Right forelimb (tissue), 1 donor: ENCODE data around the gene TM2D3.
A peak's percentile ranks its signal among the peaks of the same experiment; 100 is the strongest.
"Not testable (repeated sequence)": the region's sequence is repeated elsewhere in the genome, so short reads cannot be mapped to it uniquely, and the experiment has no call there.

ENCODE experiments used
- DNase-seq: peaks from one replicate; pipeline ENCODE4 v3.0.0-alpha.2; 2018

The TM2D3 gene

DNA sequence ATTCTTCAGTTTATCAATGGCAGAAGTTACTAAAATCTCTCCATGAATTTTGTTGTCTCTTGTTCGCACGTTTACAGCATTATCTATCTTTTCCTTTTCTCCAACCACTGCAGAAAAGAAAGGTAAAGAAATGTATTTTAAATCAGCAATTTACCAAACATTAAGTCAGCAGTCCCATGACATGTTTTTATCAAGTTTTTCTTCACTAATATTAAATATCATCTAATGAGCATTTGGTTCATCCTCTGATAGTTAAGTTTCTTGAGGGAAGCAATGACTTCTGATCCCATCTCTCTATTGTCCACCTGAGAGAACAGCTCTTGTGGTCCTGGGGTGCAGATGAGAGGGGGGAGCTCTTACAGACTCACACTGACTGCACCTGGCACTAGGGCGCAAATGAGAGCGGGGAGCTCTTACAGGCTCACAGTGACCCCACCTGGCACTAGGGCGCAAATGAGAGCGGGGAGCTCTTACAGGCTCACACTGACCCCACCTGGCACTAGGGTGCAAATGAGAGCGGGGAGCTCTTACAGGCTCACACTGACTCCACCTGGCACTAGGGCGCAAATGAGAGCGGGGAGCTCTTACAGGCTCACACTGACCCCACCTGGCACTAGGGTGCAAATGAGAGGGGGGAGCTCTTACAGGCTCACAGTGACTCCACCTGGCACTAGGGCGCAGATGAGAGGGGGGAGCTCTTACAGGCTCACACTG, 2.6 kb upstream of the TM2D3 start:
- DNase-seq = not testable (repeated sequence)

DNA sequence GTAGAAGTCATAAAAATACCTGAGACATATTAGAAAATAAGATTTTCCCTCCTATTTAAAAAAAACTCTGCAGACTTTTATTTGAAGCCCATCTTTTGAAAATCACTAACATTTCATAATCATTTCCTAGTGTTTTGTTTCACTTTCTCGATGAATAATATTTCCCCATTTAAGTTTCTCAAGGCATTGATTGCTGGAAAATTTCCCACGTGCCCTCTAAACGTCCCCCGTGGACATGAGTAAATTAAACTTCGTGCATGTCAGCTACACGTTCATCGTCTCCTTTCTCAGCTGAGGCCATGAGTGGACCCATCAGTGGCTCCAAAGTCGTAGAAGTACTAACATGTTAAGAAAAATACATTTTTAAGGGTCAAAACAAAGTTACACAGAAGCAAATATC, 2.0 kb upstream of the TM2D3 start:
- DNase-seq = no peak

DNA sequence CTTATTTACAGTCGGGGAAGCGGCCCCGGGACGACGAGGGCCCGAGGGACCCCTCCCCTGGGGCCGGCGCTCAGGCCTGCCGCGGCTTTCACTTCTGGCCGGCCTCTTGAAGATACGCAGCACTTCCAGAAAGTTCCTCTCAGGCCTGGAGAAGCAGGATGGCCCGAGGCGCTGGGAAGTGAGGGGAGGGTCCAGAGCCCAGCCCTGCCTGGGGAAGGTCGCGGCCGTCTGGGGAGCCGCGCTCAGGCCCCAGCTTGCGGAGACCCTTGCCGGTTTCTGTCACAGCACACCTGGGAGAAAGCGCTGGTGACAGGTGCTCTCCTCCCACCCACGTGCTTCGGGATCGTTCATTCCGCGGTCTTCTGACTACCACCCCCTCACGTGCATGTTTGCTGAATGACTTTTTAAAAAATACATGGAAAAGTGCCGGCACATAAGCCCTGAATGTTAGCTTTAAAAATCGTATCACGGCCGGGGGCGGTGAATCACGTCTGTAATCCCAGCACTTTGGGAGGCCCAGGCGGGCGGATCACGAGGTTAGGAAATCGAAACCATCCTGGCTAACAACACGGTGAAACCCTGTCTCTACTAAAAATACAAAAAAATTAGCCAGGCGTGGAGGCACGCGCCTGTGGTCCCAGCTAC, 727 bp upstream of the TM2D3 start:
- DNase-seq = no peak

DNA sequence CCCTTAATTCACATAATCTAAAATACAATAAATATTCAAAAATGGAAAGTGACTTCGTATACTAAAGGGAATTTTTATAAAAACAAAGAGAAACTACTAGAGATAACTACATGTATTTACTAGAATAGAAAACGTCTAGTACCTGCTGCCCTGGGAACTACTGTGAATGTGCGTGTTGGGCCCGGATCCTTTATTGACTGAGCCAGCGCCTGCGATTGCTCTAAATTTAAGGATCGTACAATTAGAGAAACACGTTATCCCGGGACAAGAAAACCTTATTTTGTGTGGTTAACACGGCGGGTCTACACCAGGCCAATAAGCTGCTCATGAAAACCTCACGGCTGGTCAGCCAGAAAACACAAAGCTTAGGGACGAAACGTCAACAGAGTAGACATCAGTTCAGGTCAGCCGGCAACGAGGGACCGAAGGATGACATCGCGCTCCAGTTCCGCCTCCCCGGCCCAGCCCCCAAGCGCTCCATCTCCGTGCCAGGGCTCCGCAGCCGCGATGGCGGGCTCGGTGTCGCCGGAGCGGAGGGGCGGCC, 555 bp downstream of the TM2D3 start:
- DNase-seq = no peak

DNA sequence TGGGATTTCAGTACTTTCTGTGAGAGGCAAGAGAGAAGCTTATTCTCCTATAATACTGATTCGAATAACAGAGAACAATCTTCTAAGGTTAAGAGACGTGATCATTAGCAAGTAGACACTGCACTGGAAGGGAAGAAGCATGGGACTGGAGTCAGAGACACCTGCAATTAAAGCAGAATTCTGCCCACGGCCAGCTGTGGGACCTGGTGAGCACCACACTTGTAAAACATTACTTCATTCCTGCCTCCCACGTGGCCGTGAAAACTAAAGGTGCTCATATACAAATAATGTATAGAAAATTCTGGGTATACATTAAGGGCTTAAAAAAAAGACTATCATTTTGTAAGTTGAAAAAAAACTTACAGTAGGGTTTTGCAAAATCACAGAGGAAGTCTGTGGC, 2.0 kb downstream of the TM2D3 start:
- no peak for DNase-seq

DNA sequence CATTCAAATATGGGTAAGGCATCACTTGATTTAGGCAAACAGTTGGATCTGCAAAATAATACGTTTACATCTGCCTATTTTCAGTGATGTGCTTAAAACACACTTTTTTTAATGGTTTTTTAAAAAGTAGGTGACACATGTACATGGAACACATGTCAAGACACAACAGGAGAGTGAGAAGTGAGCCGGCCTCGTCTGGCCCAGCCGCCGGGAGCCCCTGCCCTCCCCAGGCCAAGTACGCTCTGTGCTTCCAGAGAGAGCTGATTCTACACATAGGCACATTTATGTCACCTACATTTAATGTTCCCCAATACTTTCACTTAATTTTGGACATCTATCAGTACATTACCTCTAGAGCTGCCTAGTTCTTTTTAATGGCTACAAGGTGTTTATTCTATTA, 3.8 kb downstream of the TM2D3 start:
- DNase-seq = no peak

DNA sequence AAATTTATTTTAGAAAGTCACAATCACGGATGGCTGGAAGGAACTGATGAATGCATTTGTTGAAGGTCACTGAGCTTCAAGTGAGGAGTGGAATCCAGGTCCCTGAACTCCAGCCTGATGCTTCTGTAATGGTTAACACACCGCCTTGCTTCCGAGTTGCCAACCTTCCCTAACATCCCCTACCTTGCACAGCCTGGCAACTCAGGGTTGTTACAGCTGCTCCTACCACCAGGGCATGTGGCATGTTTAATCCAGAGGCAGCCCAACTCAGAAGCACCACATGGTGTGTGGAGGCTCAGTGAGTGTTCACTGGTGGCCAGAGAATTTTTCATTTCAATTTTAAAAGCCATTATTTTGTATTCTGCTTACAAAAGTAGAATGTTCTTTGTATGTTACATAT, 4.9 kb downstream of the TM2D3 start:
- no peak for DNase-seq

DNA sequence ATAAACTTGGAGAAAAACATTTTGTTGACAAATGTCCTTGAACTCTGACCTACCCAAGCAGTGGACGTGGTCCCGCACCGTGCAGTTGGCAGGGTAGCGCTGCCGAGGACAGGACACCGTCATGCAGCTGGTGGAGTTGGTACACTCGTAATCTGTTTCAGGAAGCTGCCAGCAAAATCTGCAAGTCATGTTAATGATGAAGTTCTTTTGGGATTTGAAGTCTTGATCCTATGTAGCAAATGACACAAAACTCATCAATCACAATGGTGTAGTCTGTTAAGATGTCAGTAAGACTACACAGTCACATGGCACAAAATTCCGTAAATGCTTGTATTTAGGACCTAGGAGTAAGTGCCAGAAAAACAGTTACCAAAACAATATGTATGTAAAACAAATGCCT, 5.5 kb downstream of the TM2D3 start:
- DNase-seq = no peak

DNA sequence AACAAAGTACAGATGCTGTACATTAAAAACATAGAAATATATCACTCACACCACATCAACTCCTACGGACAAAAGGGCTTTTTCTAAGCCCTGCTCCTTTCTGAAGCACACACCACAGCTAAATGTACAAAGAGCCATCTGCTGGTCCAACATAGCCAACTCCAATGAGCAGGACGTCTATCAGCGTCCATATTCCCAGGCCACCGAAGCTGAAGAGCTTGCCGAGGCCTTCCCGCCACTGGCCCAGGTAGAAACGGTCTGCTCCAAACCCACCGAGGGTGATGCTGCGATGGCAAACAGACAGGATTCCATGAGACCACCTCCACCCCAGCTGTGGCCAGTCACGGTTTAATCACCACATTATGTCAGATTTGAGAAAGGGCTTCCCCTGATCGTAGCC, 9.8 kb downstream of the TM2D3 start:
- DNase-seq = no peak

DNA sequence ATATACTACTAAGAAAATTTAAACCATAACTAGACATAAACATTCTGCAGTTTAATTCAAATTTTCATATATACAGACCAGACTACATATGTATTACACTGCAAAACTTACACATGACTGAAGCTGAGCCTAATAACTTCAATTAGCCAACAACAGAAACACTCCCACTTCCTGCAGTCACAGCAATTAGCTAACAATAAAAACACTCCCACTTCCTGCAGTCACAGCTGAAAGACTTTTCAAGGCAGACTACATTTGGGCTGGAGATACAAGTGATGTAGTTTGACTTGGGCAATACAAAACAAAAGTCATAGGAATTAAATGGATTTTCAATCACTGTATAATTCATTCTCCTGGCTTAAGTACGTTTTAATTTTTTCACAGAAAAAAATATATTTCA, 10.3 kb downstream of the TM2D3 start:
- DNase-seq = no peak

DNA sequence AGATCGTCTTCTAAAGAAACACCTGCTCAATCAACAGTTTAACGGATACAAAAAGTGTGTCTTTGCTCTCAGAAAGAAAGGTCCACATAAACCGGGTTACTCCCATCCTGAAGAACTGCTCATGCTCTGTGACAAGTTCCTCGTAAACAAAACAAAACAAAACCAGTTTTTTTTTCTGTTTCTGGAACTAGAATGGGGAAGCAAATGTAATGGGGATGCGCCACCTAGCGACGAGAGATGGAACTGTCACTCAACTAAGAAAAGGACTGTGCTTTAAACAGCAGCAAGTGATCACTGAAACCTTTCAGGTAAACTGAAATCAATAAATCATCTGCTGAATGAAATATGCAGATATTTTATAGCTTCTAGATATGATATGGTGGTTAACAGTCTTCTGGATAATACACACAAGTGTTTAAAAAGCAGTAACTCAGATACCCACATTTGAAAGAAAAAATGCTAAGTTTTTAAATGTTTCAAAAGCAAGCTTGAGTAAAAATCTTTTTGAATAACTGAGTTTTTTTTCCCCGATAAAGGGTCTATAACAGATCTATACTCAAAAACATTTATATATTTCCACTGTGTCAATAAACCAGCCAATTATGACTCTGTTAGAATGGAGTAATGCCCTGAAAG, 10.9 kb downstream of the TM2D3 start:
- peak; percentile 85 for DNase-seq

DNA sequence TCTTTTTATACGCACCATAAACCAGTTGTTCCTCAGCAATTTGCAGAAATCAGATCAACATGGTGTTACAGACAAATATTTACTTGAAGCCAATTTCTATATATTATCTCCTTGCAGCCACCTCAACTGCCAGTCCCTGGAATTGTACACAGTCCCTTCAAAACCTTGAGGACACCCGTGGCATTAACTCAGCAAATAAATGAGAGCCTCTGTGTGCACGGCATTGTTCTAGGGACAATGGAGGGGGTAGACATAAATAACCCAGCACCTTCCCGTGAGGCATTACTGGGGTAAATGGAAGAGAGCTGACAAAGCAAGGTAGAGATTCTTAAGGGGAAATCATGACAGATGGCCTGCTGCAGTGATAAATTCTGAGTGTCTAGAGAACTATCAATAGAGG, 12.5 kb downstream of the TM2D3 start:
- no peak for DNase-seq

DNA sequence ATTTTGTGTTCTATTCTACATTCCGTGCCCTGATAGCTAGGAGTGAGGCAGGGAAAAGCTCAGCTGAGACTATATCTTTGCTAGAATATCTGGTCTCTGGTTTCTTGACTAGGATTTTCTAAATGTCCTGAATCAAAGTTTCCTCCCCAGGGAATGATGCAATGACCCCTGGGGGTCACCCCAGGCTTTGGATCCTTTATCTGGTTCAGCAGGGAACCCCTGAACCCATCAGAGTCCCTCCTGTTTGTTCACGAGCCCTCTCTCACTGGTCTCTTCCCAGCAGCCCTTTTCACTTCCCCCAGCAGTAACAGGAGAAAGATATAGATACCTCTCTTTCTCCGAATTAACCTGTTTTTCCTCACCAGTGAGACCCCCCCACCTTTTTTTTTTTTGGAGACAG, 14.3 kb downstream of the TM2D3 start:
- DNase-seq = no peak

DNA sequence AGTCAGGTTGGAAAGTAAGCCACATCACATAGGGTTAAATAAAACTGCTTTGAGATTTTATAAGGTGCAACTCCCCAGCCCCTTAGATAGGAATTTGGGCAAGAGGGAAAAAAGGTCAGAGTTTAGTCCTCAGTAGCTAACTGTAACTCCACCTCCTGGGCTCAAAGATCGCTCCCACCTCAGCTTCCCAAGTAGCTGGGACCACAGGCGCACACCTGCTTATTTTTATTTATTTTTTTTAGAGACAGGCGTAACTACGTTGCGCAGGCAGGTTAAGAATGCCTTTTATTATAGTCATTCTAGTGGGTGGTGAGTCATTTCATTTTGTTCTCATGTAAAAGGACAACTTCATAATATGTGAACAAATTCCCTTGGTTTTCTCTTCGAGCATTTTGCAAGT, 14.7 kb downstream of the TM2D3 start:
- DNase-seq = no peak

DNA sequence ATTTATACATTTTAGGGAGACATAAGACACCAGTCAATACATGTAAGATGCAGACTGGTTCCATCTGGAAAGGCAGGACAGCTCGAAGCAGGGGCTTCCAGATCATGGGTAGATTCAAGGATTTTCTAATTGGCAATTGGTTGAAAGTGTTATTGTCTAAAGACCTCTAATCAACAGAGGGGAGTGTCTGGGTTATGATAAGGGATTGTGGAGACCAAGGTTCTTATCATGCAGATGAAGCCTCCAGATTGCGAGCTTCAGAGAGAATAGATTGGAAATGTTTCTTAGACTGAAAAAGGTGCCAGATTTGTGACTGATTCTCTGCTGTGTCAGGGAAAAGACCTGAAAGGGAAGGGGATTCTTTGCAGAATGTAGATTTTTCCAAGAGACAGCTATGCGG, 15.1 kb downstream of the TM2D3 start:
- no peak for DNase-seq

DNA sequence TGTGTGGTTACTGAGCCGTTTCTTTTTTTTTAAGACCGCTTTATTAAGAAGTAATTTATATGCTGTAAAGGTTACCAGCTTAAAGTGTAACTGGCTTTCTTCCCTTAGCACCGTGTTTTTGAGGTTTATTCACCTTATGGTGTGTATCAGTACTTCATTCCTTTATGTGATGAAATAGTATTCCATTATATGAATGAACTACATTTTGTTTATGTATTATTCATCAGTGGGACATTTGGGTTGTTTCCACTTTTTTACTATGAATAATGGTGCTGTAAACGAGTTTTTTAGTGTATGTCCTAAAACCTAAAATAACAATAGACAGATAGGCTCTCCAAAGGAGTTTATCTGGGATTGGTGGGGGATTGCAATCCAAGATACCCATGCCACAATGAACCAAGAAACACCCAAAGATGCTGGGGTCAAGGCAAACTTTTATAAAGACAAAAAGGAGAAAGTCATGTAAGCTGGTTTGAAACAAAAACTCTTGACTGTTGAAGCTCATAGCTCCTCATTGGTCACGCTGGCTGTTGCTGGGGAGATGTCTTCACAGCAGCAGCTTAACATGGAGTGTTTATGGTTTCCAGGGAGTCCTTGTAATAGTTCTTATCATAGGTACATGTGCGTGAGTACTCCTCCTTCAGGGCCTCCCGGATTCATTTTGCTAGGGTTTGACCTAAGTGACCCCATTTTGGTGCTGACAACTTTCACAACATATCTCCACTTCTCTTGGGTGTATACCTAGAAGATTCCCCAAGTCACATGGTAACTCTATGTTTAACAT, 16.0 kb downstream of the TM2D3 start:
- no peak for DNase-seq

DNA sequence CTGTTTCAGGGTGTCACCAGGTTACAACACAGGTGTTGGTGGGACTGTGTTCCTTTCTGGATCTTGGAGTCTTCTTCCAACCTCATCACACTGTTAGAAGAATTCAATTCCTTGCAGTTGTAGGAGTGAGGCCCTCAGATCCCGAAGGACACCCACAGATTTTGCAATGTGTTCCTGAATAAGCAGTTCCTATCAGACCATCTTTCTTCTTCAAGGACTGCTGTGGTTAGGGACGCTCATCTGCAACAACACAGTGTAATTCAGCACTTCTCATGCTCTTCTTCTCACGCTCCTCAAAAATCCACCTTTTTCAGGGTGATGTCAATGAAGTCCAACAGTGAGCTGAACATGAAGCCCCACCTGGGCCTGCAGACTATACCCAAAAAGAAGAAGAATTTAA, 18.8 kb downstream of the TM2D3 start:
- DNase-seq = no peak

DNA sequence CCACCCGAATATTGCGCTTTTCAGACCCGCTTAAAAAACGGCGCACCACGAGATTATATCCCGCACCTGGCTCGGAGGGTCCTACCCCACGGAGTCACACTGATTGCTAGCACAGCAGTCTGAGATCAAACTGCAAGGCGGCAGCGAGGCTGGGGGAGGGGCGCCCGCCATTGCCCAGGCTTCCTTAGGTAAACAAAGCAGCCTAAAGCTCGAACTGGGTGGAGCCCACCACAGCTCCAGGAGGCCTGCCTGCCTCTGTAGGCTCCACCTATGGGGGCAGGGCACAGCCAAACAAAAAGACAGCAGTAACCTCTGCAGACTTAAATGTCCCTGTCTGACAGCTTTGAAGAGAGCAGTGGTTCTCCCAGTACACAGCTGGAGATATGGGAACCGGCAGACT, 25.5 kb downstream of the TM2D3 start:
- not testable (repeated sequence) for DNase-seq

DNA sequence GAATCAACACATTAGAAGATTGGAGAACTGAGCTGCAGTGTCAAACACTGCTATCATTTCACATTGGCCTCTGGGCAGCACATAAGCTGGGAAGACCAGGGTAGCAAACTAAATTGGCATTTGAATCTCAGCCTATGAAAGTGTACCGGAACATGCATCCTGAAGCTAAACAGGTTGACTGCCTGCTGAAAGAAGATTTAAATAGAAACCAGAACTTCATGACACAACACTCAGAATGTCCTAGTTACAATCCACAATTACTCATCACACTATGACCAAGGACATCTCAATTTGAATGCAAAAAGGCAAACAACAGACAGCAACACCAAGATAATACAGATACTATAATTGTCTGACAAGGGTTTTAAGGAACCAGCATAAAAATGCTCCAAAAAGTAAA, 26.2 kb downstream of the TM2D3 start:
- no peak for DNase-seq

DNA sequence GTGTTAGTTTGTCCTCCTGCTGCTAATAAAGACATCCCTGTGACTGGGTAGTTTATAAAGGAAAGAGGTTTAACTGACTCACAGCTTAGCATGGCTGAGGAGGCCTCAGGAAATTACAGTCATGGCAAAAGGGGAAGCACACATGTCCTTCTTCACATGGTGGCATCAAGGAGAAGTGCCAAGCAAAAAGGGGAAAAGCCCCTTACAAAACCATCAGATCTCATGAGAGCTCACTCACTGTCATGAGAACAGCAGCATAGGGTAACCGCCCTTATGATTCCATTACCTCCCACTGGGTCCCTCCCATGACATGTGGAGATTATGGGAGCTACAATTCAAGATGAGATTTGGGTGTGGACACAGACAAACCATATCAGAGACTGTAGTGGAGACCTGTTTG, 27.0 kb downstream of the TM2D3 start:
- no peak for DNase-seq

DNA sequence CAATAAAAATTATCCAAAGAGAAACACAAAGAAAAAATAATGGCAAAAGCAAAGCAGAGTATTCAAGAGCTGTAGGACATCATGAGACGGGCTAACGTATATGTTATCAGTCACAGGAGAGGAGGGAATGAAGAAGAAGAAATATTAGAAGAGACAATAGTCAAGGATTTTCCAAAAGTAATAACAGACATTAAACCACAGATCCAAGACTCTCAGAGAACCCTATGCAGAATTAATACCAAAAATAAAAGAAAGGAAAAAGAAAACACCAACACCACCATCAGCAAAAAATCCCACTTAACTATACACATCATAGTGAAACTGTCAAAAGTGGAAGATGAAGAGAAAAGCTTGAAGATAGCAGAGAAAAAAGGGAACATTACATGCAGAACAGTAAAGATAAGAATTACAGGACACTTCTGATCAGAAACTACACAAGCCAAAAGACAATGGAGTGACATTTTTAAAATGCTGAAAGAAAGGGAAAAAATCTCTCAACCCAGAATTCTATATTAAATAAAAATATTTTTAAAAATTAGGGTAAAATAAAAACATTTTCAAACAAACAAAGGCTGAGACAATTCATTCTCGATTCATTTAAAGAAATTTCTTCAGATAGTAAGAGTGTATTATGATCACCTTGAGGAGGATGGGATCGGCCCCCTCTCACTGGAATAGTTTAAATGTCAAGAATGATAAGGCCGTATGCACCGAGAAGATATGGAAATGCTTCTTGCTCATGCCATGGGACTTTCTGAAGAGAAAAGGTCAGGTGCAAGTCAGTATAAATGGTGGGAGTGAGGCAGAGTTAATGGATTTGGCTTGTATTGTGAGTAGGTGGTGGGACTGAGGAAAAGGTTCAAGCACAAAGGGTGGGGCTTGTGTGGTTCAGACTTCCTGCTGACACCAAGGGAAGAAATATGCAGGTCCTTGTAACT, 28.5 kb downstream of the TM2D3 start:
- DNase-seq = no peak

DNA sequence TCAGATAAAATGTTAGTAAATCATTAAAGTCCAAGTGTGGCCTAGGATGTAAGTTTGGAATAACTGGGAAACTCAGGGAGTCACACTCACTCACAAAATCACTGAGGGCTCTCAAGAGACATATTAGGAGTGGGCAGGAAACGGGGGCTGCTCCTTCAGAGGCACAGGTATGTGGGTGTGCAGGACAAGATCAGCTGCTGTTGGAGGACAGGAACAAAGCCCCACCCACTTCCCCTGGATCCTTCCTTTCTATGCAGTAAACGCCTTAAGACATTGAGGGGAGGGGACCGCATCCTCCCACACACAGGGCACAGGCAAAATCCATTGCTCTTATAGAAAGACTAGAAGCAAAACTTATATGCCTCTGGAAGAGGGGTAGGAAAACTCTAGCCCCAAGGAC, 30.2 kb downstream of the TM2D3 start:
- DNase-seq = no peak
